ENCODE data around the gene FOXF1.

Gene FOXF1

DNA sequence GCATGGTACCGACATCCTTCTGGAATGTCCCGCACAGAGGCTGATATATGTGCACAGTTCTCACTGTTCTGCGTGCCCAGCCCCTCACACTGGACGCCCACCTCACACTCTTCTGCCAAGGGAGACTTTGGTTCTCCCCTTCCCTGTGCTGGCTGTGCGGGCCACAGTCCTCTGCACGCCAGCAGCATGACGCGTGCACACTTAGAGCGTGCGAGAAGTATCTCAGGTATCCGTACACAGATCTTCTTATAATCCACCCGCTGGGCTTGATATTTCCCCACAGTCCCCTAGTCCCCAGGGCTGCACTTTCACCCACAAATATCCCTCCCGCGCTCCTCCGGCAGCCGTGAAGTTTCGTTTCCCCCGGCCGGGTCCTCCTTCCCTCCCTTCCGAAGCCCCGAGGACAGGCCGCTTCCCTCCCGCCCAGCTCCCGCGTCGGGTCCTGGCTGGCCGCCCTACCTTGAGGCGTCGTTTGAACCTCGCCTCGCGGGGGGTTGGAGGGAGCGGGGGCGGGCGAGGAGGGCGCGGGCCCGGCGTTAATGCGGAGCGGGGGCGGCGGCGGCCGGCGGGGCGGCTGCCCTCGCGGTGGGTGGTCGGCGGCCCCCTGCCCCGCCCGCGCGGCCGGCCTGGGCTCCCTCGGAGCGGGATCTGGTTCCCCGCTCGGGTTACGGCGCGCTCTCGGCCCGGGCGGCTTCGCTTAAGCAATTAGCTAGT, 5.0 kb upstream of the FOXF1 start:
- no peak for DNase-seq

DNA sequence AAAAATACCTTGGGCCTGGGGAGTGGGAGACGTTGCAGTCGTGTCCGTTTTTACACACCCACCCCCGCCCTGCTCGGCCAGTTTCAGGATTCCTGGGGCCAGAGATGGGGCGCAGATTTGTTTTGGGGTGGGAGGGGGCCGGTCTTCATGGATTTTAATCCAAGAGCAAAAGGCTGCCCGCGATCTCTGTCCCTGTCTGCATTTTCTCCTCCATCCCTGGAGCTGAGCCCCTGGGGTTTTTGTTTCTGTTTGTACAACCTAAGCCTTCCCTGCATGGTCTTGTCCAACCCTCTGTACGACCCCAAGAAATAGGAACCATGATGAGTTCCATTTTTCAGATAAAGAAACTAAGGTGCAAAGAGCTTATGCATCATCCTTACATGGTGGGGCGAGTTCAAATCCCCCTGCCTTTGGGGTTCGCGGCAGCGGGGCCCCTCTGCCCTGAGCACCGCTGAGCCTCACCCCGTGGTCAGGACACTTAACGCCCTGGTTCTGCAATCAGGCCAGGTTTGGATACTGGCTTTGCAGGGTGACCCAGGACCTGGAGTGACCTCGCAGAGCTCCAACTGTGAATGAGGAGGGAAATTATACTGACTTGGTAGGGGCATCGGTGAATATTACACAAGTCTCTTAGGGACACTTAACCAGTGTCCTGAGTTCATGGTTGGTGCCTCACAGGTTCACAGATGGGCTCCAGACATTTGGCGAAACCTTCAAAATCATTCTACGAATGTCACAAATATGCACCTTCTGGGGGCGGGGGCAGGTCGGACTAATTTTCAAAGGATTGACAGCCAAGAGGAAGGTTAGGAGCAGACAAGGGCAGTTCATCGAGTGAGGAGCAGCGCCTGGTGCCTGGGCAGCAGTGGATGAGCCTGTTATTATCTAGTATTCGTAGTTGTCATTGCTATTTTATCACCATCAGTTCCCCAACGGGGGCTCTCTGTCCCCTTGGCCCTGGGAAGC, 4.1 kb upstream of the FOXF1 start:
- no peak for DNase-seq

DNA sequence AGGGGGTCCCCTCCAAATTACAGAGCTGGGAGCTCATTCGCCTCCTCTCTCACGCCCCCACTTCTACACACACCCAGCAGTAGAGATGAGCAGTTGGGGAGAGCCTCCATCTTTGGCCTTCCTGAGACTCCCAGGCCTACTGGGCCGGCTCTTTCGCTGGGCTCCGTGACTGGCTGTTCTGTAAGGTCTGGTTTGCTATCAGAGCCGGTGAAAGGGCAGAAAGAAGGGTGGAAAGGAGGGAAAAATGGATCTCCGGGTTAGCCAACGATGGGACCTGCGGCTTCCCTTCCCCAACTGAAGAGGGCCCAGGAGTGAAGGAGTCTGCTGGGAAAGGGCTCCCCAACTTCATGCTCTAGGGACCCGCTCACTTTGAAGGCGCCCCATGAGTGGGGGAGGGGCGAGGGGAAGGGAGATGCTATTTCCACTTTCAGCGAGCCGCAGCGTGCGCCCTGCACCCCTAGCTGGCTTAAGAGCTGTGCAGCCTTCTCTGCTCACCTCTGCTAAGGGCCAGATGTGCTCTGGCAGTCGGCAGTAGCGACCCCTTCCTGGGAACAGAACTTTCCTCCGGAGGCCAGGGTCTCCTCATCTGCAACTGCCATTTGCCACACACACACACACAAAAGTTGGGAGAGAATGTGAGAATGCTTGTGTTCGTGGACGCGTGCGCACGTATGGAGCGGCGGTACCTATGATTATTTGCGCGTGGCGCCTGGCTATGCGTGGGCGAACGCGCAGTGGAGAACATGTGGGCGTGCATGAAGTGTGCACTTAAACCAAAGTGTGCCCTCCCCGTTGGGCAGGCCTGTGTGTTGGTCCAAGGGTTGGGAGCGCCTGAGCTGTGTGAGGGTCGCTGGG, 2.9 kb upstream of the FOXF1 start:
- DNase-seq, result no peak

DNA sequence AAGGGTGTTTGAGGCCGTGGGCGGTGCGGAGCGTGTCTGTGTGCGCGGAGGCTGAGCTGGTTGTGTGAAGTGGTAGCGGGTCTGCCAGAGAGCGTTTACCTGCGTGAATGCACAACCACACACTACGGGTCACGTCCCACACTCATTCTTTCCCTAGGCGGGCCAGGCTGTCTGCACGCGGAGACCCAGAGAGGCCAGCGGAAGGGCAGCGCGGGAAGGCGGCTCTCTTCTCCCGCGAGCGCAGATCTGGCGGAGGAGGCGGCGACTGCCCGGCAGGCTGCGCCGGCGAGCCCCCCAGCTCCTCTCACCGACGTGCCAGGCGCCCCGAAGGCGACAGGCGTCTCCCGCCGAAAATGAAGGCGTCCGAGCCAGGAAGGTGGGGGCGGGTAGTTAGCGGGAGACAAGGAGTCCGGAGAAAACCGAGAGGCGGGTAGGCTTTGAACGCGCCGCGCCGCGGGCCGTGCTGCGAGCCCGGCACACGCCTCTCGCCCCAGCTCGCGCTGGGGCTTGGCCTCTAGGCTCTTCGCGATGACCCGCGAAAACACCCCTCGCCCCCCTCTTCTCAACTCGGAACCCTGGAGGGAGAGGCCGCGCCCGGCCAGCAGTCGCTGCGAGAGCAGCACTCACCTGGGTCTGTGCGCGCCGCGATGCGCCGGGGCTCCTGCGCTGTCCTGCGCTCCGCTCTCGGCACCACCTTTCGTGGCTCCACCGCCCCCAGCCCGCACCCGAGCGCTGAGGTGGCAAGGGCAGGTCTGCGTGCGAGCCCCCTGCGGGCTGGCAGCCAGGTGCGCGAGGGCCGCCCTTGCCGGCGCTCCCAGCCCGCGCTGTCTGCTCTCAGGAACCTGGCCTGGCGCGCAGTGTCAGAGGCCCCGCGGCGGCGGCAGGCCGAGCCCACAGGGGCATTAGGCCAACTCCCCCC, 2.0 kb upstream of the FOXF1 start:
- no peak for DNase-seq

DNA sequence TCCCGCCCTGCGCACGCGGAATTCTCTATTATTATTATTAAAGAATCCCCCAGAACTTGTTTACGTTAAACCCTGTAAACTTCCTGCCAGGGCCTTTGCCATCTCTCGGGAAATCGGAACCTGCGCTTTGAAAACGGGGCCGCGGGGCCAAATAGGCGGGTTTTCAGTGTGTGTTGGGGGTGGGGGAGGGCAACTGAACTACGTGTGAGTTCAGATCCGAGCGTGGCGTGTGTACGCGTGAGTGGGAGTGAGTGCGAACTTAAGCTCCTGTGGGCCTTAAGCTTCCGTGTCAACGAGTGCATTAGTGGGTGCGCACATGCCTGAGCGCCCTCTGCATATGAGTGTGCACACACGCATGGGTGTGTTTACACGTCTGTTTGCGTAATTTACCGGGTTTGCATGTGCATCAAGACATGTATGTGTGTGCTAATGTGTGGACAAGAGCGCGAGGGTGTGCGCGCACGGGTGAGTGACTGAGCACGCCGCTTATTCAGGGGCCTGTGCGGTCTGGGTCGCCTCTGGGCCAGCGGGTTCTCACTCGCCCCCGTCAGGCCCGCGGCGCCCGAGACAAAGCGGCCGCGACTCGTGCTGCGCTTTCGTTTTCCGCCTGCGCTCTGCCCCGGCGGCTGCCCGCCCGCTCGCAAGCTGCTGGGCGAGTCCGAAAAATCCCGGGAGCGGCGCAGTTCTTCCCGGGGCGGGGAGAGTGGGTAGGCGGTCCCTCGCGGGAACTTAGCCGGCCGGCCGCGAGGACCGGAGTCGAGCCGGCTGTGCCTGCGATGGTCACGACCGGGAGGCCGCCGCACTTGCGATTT, 1.2 kb upstream of the FOXF1 start:
- DNase-seq, result no peak

DNA sequence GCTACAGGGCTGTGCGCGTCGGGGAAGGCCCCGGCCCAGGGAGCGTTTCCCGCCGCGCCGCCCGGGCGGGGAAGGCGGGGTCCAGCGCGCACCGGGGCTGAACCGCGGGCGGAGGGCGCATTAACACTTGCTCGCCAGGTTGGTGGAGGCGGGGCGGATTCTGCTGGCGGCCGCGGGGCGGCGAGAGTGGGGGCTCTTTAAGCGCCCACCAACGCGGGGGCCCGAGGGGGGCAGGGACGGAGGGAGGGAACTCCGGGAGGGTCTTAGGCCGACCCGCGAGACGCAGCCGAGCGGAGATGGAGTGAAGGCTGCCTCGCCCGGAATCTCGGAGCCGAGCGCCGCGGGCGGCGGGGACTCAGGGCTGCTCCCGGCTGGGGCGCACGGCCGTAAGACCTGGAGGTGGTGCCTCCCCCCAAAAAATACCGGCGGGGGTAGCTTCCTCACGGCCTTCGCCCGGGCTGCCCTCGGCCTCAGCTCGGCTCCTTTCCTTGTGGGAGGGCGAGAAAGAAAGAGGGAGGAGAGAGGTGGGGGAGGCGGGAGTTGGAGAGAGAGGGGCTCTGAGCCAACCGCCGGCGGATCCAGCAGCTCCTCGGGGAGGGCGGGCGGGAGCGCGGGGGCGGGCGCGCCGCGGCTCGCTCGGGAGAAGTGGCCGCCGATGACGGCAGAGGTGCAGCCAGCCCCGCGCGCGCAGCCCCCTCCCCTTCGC, 415 bp upstream of the FOXF1 start:
- no peak for DNase-seq

DNA sequence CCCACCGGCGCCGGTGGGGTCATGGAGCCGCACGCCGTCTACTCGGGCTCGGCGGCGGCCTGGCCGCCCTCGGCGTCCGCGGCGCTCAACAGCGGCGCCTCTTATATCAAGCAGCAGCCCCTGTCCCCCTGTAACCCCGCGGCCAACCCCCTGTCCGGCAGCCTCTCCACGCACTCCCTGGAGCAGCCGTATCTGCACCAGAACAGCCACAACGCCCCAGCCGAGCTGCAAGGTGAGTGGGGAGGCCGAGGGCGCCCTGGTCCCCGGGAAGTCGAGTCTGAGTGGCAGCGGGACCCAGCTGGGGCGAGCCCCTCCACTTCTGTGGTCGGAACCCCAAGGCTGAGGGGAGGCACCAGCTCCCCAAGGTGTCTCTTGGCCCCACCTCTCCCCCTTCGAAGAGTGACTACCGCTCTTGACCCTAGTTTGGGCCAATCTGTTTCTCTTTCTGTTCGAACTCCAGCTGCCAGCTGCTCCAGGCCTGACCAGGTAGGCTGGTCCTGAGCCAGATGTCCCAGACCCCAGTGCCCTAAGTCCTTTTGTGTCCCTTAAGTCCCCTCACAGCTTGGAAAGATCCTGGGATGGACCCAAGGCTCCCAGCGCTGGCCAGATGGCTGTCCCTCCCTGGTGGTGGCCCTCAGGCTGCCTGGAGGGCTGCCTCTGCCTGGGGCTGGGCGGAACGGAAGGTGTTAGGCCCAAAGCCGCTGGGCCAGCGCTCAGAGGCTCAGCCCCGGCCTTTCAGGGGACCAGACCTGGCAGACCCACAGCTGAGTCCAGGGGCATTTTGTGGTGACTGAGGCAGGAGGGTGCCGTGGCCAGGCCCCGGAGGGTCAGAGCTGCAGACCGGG, 1.2 kb downstream of the FOXF1 start:
- no peak for DNase-seq

DNA sequence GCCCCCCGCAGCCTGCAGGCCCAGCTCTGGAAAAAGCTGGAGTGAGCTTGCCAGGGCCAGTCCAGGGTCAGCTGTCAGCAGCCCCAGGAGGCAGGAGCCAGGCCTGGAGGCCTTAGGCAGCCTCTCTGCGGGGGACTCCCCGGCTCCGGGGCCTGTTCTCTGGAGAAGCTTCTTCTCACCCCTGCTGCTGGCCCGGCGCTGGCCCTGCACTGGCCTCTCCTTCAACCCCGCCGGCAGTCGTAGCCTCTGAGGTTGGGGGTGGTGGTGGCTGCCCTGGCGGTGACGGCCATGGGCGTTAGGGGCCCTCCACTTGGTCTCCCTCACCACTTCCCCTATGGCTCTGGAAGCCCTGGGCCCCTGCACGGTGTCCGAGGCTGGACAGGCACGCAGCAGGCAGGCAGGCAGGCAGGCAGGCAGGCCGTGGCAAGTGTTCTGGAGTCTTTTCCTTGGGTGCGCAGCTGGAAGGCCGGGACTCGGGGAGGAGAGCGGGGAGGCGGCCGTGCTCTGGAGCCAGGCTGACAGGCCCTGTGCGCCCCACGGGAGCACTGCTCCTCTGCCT, 2.1 kb downstream of the FOXF1 start:
- DNase-seq, result no peak

DNA sequence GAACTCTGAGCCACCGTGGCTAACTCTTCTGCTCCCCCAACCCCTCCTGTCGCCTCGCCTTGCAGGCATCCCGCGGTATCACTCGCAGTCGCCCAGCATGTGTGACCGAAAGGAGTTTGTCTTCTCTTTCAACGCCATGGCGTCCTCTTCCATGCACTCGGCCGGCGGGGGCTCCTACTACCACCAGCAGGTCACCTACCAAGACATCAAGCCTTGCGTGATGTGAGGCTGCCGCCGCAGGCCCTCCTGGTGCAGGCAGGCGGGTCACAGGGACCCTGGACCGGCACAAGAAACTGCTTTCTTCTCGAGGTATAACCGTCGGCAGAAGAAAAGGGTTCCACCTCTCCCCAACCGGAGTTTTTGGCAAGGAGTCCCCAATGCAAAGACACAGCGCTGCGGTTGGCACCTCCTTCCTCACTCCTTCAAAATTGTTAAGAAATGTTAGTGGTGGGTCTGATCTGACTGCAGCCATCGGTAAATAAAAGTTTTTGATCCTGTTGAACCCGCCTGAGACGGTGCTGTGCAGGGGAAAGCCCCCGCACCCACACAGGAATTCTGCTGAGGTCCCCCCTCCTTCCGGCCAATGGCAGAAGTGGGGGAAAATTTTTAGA, 2.6 kb downstream of the FOXF1 start:
- DNase-seq, result no peak

DNA sequence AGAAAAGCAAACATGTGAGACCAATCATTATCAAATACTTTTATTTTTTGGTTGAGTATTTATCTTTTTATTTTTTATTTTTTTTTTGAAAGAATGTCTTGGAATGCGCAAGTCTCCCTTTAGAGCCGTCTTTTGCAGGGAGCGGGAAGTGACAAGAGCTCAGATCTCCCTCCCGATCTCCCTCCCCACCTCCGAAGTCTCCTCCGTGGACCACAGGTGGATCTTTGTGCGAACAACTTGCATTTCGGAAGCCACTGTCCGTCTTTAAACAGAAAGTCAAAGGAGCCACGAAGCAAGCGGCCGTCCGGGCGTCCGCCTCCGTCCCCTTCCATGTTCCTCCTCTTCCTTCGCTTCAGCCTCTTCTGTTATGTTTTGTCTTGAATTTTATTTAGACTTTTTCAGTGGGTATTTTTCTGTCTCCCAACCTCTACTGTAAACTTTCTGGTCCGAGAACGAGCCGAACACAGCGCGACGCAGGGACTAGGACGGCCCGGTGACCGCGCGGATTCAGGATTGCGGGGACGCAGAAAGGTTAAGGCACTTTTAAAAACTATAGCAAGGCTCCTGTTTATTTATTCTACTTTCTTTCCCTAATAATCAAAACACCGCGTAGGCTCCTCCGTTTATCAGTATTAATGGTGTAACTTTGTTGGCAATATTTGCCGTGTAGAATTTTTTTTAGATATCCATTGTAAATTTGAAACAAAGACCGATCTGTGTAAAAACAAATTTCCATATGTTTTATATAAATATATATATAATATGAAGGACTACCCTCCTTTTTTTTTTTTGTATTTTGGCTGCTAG, 3.3 kb downstream of the FOXF1 start:
- no peak for DNase-seq

DNA sequence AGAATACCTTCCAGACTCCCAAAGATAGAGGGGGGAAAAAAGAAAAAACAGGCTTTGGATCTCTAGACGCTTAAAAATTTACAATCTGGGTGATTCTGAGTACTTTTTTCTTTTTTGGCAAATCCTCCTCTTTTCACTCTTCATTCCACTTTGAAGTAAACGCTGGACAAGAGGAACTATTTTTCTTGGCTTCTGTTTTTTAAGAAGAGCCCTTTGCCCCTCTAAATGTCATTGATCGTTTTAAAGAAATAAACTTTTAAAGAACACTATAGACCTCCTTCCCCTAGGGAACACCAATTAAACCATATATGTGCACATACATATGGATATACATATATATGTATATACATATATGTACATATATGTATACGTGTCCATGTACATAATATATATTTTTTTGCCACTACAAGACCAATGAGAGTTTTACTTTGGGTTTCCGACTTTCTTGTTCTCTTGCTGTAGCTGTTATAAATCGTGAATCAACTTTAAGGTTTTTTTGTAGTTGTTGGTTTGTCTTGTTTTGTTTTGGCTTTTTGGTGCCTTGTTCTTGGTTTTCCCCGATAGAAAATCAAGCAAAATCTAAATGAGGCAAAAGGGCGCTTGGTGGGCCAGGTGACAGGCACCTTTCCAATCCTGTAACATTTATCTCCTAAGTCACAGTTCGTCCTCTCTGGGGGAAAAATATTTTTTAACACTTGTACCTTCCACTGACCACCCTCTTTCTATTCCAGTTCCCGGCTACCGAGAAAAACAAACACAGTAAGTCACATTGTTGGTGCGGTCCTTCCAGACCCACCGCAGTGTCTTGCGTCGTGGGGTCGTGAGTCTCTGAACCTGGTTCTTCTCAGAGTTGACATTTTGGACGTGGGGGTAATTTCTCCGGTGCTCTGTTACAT, 4.4 kb downstream of the FOXF1 start:
- DNase-seq, result no peak

DNA sequence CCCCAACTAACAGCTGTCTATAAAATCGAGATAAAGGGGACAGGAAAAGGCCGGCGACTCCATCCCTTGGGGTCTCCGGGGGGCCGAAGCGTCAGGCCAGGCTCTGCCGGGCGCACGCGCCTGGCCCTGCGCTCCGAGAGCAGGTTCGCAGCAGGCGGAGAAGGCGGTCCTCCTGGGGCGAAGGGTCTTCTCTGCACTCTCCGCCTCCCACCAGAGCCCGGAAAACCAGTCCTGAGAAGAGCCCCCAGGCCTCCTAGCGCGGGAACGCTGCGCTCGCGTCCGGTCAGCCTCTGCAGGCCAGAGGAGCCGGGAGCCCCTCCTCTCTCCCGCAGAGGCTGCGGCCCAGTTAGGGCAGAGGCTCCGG, 5.1 kb downstream of the FOXF1 start:
- DNase-seq, result no peak

DNA sequence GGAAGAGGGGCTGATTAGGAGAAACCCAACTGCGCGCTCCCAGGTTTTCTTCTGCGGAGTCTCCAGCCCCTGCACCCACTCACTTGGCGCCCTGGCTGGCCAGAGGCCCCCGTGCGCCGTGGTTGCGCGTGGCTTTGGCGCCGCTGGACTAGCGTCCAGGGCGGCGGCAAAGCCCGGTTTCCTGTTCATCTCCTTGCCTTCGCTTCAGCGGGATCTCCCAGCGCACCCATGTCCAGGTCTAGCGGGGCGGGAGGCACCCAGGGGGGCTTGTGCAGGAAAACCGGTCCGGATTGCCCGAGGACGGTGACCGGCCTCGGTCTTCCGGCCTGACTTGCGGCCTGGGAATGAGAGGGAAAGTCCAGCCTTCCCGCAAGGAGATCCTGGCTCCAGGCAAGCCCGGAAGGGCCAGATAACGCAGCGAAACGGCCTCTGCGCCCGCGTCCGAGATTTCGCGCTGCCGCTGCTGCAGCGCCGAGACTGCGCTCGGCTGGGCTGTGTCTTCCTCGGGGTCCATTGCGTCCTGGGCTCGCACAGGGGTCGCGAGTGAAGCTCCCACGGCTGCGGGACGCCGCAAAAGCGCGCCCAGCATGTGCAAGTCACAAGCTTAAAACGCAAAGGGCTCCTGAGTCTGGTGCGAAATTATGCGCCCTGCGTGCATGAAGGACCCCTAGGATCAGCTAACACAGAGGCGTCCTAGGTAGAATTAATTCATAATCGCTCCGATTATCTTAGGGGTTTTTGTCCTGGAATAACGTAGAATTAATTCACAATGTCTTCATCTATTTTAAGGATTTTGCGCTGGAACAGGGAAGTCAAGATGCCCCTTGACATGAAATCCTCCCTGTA, 5.7 kb downstream of the FOXF1 start:
- DNase-seq, result no peak

DNA sequence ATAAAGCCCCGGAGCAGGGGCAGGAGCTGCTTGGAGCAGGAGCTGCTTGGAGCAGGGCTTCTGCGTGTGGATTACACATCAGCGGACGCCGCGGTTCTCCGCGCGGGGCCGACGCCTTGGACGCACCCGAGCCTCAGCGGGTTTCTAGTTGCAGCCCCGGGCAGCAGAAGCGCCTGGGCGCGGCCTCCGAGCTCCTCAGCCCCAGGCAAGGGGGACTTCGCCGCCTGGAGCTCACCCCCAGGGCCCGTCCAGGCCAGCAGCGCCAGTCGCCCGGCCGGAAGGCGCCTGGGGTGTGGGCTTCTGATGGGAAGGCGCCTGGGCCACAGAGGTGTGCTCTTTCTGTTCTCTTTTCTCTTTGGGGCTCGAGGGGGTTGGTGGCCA, 6.3 kb downstream of the FOXF1 start:
- DNase-seq, result no peak

DNA sequence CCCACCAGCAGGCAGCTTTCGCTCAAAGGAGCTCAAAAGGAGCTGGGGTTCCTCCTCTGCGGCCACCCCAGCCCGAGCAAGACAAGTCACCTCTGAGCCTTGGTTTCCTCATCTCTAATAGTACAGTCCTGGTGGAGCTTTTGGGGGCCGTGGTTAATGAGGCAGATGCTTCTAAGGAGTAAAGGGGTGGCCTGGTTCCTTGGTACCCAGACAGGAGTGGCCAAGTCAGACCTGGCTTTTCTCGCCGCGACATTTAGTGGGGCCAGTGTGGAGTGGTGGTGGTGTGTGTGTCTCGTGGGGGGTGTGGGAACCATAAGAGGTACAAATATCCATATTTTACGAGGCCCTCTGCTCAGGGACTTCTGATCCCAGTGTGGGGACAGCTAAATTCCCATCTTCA, 6.7 kb downstream of the FOXF1 start:
- DNase-seq, result no peak

DNA sequence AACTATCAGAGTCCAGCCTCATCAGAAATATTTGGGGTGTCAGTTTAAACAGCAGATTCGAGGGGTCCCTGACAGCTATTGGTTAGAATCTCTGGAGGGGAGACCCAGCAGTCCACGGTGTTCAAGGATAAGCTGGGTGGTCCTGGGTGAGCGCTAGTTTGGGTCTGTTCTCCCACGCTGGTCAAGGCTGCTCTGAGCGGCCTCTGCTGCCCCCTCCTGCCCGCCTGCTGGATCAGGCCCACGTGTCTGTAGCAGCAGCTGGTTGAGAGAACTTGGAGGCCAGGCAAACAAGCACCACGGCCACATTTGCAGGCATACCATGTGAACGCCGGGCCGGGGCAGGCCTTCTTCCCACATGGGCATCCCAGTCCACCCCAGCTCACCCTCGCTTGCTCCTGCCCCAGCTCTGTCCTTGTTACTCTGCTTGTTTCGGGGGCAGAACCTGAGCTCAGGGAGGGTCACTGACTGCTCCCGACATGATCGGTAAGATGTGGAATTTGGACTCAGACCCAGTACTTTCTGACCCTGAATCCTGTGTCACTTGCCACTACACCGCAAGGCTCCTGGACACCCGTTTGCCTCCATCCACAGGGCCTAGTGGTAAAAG, 7.4 kb downstream of the FOXF1 start:
- DNase-seq, result peak; percentile 41

All from activated CD4-positive, alpha-beta T cell treated with anti-CD3 and anti-CD28 coated beads, Interleukin-2, Interleukin-6, amounts not matched to agents 100 ng/mL and 50 ng/mL, durations not matched to agents 16 hours and 8 hours (primary cell).